ENCODE measurements around the gene FZR1.

The FZR1 gene

GRCh38 chr19:3586707-3587346 lies 80.7 kb downstream of the FZR1 start:
- DNase-seq (ENCODE audit: low read depth in 1 of 2, low spot score in 1 of 2): no peak
- in situ Hi-C loops (cut with HindIII; ENCODE audit: low pct_unique_long_range_greater_than_20kb, low sequenced_read_pairs): no loop called here
- no peak for TF ChIP-seq JUND (IDR thresholded peaks at IDR 0.05; ENCODE audit: low read depth)
